Measurements from ENCODE around the gene TP73.
A peak's percentile ranks its signal among the peaks of the same experiment; 100 is the strongest.
"Not testable (repeated sequence)": the region's sequence is repeated elsewhere in the genome, so short reads cannot be mapped to it uniquely, and the experiment has no call there.

TP73 gene

GRCh38 chr1:3611170-3612019 lies 40.9 kb upstream of the TP73 start, which contains the start of gene MEGF6:
Gene MEGF6, minus strand, starts transcription at chr1:3611508. Its CDS starts 240 bp downstream, at chr1:3611268.
- no peaks in the 10 kb centered on the region for H3K9me3 Mint-ChIP-seq
- DNase-seq (ENCODE audit: low spot score in 2 of 2), result no peak
- H3K4me3 Mint-ChIP-seq, result peak within 1 kb of the TSS; percentile 84
- no peak within 1 kb of the TSS for H3K27ac Mint-ChIP-seq
- H3K36me3 Mint-ChIP-seq, result no peaks in the 10 kb centered on the region
- H3K27me3 Mint-ChIP-seq, result peaks cover 21% of the 10 kb centered on the region
- H3K4me1 Mint-ChIP-seq, result peaks cover 9% of the 10 kb centered on the region
- ATAC-seq (ENCODE audit: low read depth), result peak; percentile 60

GRCh38 chr1:3612123-3612522 lies 40.2 kb upstream of the TP73 start:
- Mint-ChIP-seq H3K27ac (no peak overlapping the region), H3K9me3 (no peaks in the 10 kb centered on the region), H3K4me1 (peaks cover 9% of the 10 kb centered on the region), H3K36me3 (no peaks in the 10 kb centered on the region), H3K4me3 (peak overlapping the region; percentile 84), H3K27me3 (peaks cover 21% of the 10 kb centered on the region)
- no peak for ATAC-seq (ENCODE audit: low read depth)
- no peak for DNase-seq (ENCODE audit: low spot score in 2 of 2)

- Mint-ChIP-seq H3K36me3 (no peaks in the 10 kb centered on the region), H3K27me3 (peaks cover 18% of the 10 kb centered on the region), H3K27ac (no peak overlapping the region), H3K9me3 (no peaks in the 10 kb centered on the region), H3K4me1 (peaks cover 13% of the 10 kb centered on the region), H3K4me3 (no peak overlapping the region)
- DNase-seq (ENCODE audit: low spot score in 2 of 2) (no peak), ATAC-seq (ENCODE audit: low read depth) (no peak)
Measured at GRCh38 chr1:3614755-3615742, 37.3 kb upstream of the TP73 start.

GRCh38 chr1:3616861-3617260 lies 35.5 kb upstream of the TP73 start:
- Mint-ChIP-seq H3K27me3 (peaks cover 13% of the 10 kb centered on the region), H3K4me1 (peaks cover 9% of the 10 kb centered on the region), H3K27ac (no peak overlapping the region), H3K9me3 (no peaks in the 10 kb centered on the region), H3K4me3 (no peak overlapping the region), H3K36me3 (no peaks in the 10 kb centered on the region)
- no peak for DNase-seq (ENCODE audit: low spot score in 2 of 2)
- no peak for ATAC-seq (ENCODE audit: low read depth)

- peaks cover 16% of the 10 kb centered on the region for H3K4me1 Mint-ChIP-seq
- no peaks in the 10 kb centered on the region for H3K36me3 Mint-ChIP-seq
- peaks cover 9% of the 10 kb centered on the region for H3K27me3 Mint-ChIP-seq
- ATAC-seq (ENCODE audit: low read depth) (no peak), DNase-seq (ENCODE audit: low spot score in 2 of 2) (no peak)
- H3K27ac Mint-ChIP-seq, result no peak overlapping the region
- no peaks in the 10 kb centered on the region for H3K9me3 Mint-ChIP-seq
- no peak overlapping the region for H3K4me3 Mint-ChIP-seq
Measured at GRCh38 chr1:3617806-3618345, 34.4 kb upstream of the TP73 start.

- DNase-seq (ENCODE audit: low spot score in 2 of 2), result no peak
- Mint-ChIP-seq H3K4me1 (peaks cover 22% of the 10 kb centered on the region), H3K9me3 (no peaks in the 10 kb centered on the region), H3K36me3 (no peaks in the 10 kb centered on the region), H3K4me3 (no peak overlapping the region), H3K27me3 (peaks cover 9% of the 10 kb centered on the region), H3K27ac (no peak overlapping the region)
- no peak for ATAC-seq (ENCODE audit: low read depth)
Measured at GRCh38 chr1:3618531-3618880, 33.8 kb upstream of the TP73 start.

- peak; percentile 78 to 83 for DNase-seq (ENCODE audit: low spot score in 2 of 2)
- ATAC-seq (ENCODE audit: low read depth), result peak; percentile 97
- no peaks in the 10 kb centered on the region for H3K36me3 Mint-ChIP-seq
- peaks cover 4% of the 10 kb centered on the region for H3K27me3 Mint-ChIP-seq
- H3K4me3 Mint-ChIP-seq, result no peak overlapping the region
- peaks cover 28% of the 10 kb centered on the region for H3K4me1 Mint-ChIP-seq
- no peaks in the 10 kb centered on the region for H3K9me3 Mint-ChIP-seq
- H3K27ac Mint-ChIP-seq, result no peak overlapping the region
Measured at GRCh38 chr1:3618881-3619671, 33.2 kb upstream of the TP73 start.

- Mint-ChIP-seq H3K4me3 (no peak overlapping the region), H3K36me3 (no peaks in the 10 kb centered on the region), H3K27me3 (peaks cover under 1% of the 10 kb centered on the region), H3K27ac (no peak overlapping the region), H3K9me3 (no peaks in the 10 kb centered on the region), H3K4me1 (peaks cover 36% of the 10 kb centered on the region)
- DNase-seq (ENCODE audit: low spot score in 2 of 2) (no peak), ATAC-seq (ENCODE audit: low read depth) (no peak)
Measured at GRCh38 chr1:3620708-3621107, 31.6 kb upstream of the TP73 start.

GRCh38 chr1:3621151-3621671 lies 31.1 kb upstream of the TP73 start:
- not testable (repeated sequence) for H3K36me3 Mint-ChIP-seq; H3K9me3 Mint-ChIP-seq; ATAC-seq (ENCODE audit: low read depth); H3K4me3 Mint-ChIP-seq; H3K27me3 Mint-ChIP-seq; DNase-seq (ENCODE audit: low spot score in 2 of 2); H3K27ac Mint-ChIP-seq
- H3K4me1 Mint-ChIP-seq, result peaks cover 39% of the 10 kb centered on the region

GRCh38 chr1:3622102-3622501 lies 30.2 kb upstream of the TP73 start:
- DNase-seq (ENCODE audit: low spot score in 2 of 2); ATAC-seq (ENCODE audit: low read depth); H3K9me3 Mint-ChIP-seq; H3K4me3 Mint-ChIP-seq; H3K27ac Mint-ChIP-seq; H3K27me3 Mint-ChIP-seq; H3K36me3 Mint-ChIP-seq: not testable (repeated sequence)
- peaks cover 39% of the 10 kb centered on the region for H3K4me1 Mint-ChIP-seq

- DNase-seq (ENCODE audit: low spot score in 2 of 2) (no peak), ATAC-seq (ENCODE audit: low read depth) (no peak)
- Mint-ChIP-seq H3K4me1 (peaks cover 39% of the 10 kb centered on the region), H3K27me3 (no peaks in the 10 kb centered on the region), H3K4me3 (peak overlapping the region; percentile 90), H3K36me3 (no peaks in the 10 kb centered on the region), H3K27ac (peak overlapping the region; percentile 95), H3K9me3 (no peaks in the 10 kb centered on the region)
Measured at GRCh38 chr1:3623441-3624199, 28.7 kb upstream of the TP73 start.

GRCh38 chr1:3624200-3625136 lies 27.8 kb upstream of the TP73 start, which contains the start of gene TPRG1L:
Gene TPRG1L, plus strand, starts transcription at chr1:3625015. Its CDS starts 58 bp downstream, at chr1:3625073.
- H3K4me3 Mint-ChIP-seq, result peak within 1 kb of the TSS; percentile 90
- H3K27me3 Mint-ChIP-seq, result no peaks in the 10 kb centered on the region
- H3K4me1 Mint-ChIP-seq, result peaks cover 34% of the 10 kb centered on the region
- ATAC-seq (ENCODE audit: low read depth) (peak; percentile 92), DNase-seq (ENCODE audit: low spot score in 2 of 2) (peak; percentile 98 to 99)
- H3K9me3 Mint-ChIP-seq, result no peaks in the 10 kb centered on the region
- H3K27ac Mint-ChIP-seq, result peak within 1 kb of the TSS; percentile 95
- H3K36me3 Mint-ChIP-seq, result no peaks in the 10 kb centered on the region

Data from memory B cell (primary cell).